ENCODE data around the gene PNKP. TPM values are rescaled to one million over a fixed set of nuclear protein-coding genes. Genes with fewer than 3 reads are reported as not detected.

Gene PNKP
- polyA plus RNA-seq, 1 donor: 38.1 TPM

- peak; percentile 97 for DNase-seq (ENCODE audit: low read depth)
Measured at GRCh38 chr19:49876422-49877019, 9.1 kb upstream of the PNKP start.

GRCh38 chr19:49875857-49876421 lies 8.6 kb upstream of the PNKP start:
- DNase-seq (ENCODE audit: low read depth): no peak

GRCh38 chr19:49875177-49875576 lies 7.8 kb upstream of the PNKP start:
- no peak for DNase-seq (ENCODE audit: low read depth)

GRCh38 chr19:49874503-49875157 lies 7.3 kb upstream of the PNKP start:
- DNase-seq (ENCODE audit: low read depth): no peak

GRCh38 chr19:49873834-49874233 lies 6.5 kb upstream of the PNKP start:
- no peak for DNase-seq (ENCODE audit: low read depth)

- no peak for DNase-seq (ENCODE audit: low read depth)
Measured at GRCh38 chr19:49873129-49873521, 5.7 kb upstream of the PNKP start.

GRCh38 chr19:49872245-49873128 lies 5.1 kb upstream of the PNKP start:
- no peak for DNase-seq (ENCODE audit: low read depth)

GRCh38 chr19:49871349-49871985 lies 4.1 kb upstream of the PNKP start:
- DNase-seq (ENCODE audit: low read depth): no peak

GRCh38 chr19:49870309-49870901 lies 3.0 kb upstream of the PNKP start:
- no peak for DNase-seq (ENCODE audit: low read depth)

GRCh38 chr19:49869484-49870308 lies 2.3 kb upstream of the PNKP start:
- peak; percentile 100 for DNase-seq (ENCODE audit: low read depth)

- no peak for DNase-seq (ENCODE audit: low read depth)
Measured at GRCh38 chr19:49869009-49869483, 1.7 kb upstream of the PNKP start.

- no peak for DNase-seq (ENCODE audit: low read depth)
Measured at GRCh38 chr19:49864890-49865289, 2.5 kb downstream of the PNKP start.

GRCh38 chr19:49863935-49864320 lies 3.4 kb downstream of the PNKP start:
- DNase-seq (ENCODE audit: low read depth): no peak

GRCh38 chr19:49863254-49863934 lies 4.0 kb downstream of the PNKP start:
- DNase-seq (ENCODE audit: low read depth): no peak

GRCh38 chr19:49862391-49863253 lies 4.8 kb downstream of the PNKP start:
- no peak for DNase-seq (ENCODE audit: low read depth)

GRCh38 chr19:49861541-49862378 lies 5.6 kb downstream of the PNKP start:
- DNase-seq (ENCODE audit: low read depth): no peak

- no peak for DNase-seq (ENCODE audit: low read depth)
Measured at GRCh38 chr19:49861107-49861506, 6.3 kb downstream of the PNKP start.
